Heart left ventricle (tissue), 13 donors: ENCODE measurements around the gene CNTRL.

Source experiments
- POLR2A ChIP-seq, 2 donors: fragments of 450-650 bp; IDR thresholded peaks; one replicate each; pipeline ENCODE4 v1.6.1; 2017; ENCODE audit warnings: antibody characterized with exemption in 2 of 2, mild to moderate bottlenecking in 2 of 2, moderate library complexity in 2 of 2
- TF ChIP-seq, protein P1 (sequence below), 12 donors: fragments of 200-600 bp; sonication (generic) in 4 of 12; IDR thresholded peaks; one replicate each; pipeline versions ENCODE4 v1.5.0 to v1.8.0; 2018 to 2022; ENCODE audit warnings: antibody characterized with exemption in 12 of 12, mild to moderate bottlenecking in 5 of 12
- donor health status: ischemic (EF 13 %, LVEDD 7.1; RV severe dilation, severe dysfunction).
- donor health status: DM: no; HTN: yes; CAD: no.
- donor health status: DM: no; HTN: no; CAD: no.
- donor health status: ischemic (EF 25% LVEDD 6.9; RV normal size, moderate dysfunction).
- donor health status: ischemic (EF 25% LVEDD 5.7; RV mildly dilated, moderate dysfunction).
- donor health status: ischemic (EF 35%, LVEDD 5.7; RV mildly dilated, moderate dysfunction).
- donor health status: nonischemic (EF 11% LVEDD 7.7; RV severe dilation, severe dysfunction).
- donor health status: DM: yes; HTN: yes; CAD: no.
- donor health status: PGD.
- donor health status: ischemic (EF 29% LVEDD 5.4; RV normal size, mild dysfunction).
- donor health status: nonischemic (EF 23%, LVEDD 6.1; RV moderate dilation, normal function).

DNA sequence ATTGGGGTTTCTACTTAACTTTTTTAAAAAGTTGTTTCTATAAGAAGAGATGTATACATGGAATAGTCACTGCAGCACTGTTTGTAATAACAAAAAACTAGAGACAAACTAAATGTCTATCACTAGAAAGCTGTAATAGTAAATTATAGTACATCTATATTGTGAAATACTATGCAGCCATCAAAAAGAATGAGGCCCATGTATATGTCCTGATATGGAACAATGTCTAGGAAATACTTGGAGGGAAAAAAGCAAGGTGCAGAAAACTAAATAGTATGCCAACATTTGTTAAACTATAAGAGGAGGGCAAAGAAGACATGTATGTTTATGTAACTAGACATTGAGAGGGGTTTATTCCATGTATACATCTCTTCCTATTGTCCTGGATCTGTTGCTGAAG is 129.9 kb downstream of the CNTRL start:
- TF ChIP-seq, protein P1, sequence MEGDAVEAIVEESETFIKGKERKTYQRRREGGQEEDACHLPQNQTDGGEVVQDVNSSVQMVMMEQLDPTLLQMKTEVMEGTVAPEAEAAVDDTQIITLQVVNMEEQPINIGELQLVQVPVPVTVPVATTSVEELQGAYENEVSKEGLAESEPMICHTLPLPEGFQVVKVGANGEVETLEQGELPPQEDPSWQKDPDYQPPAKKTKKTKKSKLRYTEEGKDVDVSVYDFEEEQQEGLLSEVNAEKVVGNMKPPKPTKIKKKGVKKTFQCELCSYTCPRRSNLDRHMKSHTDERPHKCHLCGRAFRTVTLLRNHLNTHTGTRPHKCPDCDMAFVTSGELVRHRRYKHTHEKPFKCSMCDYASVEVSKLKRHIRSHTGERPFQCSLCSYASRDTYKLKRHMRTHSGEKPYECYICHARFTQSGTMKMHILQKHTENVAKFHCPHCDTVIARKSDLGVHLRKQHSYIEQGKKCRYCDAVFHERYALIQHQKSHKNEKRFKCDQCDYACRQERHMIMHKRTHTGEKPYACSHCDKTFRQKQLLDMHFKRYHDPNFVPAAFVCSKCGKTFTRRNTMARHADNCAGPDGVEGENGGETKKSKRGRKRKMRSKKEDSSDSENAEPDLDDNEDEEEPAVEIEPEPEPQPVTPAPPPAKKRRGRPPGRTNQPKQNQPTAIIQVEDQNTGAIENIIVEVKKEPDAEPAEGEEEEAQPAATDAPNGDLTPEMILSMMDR (IDR thresholded peaks at IDR 0.05), result no peak
- TF ChIP-seq POLR2A (IDR thresholded peaks at IDR 0.05), result no peak
